ENCODE measurements around the gene ALKBH4.

DNA sequence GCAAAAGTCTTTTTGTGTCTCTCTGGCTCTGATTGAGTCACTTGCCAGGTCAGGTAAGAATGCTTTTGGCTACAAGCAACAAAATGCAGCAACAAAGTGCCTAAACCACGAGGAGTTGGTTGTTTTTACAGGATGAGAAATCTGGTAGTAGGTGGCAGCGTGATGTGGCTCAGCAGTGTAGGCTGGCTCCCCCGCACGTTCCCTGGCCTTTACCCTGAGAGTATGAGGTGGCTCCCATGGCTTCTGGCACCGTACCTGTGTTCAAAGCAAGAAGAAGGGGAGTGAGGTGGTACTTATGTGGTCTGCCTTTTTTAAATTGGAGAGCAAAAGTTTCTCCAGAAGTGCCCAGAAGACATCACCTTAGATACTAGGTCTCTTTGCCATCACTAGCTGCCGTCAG, 56.8 kb downstream of the ALKBH4 start:
- no peak for TF ChIP-seq CTCF (IDR thresholded peaks at IDR 0.05)
- TF ChIP-seq POLR2A (IDR thresholded peaks at IDR 0.05) = no peak
